ENCODE data around the gene SPN. TPM values are rescaled to one million over a fixed set of nuclear protein-coding genes. Genes with fewer than 3 reads are reported as not detected.
A peak's percentile ranks its signal among the peaks of the same experiment; 100 is the strongest.

Gene SPN
- total RNA-seq, 2 experiments from 2014 or later = 45.7 to 48.3 TPM

DNA sequence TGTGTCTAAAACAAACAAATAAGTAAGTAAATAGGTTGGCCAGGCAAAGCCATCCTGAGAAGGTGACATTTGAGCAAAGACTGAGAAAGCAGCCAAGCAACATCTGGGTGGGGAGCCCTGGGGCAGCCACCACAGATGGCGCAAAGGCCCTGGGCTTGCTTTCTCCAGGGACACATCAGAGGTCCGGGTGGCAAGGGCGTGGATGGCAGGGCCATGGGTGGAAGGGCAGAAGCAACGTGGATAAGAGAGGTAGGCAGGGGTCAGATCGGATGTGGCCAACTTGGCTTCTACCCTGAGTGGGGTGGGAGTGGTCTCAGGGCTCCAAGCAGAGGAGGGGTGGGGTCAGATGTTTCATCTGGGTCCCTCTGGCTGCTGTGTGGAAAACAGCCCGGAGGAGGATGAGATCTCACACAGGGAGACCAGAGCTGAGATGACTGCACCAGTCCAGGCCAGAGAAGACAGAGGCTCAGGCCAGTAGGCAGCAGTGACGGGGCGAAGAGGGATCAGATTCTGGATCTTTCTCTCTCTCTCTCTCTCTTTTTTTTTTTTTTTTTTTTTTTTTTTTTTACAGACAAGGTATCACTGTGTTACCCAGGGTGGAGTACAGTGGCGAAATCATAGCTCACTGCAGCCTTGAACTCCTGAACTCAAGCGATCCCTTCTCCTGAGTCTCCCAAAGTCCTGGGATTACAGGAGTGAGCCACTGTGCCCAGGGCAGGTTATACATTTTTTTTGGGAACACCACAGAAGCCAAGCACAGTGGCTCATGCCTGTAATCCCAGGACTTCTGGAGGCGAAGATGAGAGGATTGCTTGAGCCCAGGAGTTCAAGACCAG is 6.1 kb upstream of the SPN start:
- CTCF ChIA-PET = interaction anchor here (1.0 to 1.7 kb wide), 2 partner anchors 10 to 349 kb away, joined by 3 to 4 read pairs; no protein-coding TSS in a partner anchor
- Mint-ChIP-seq H3K9me3 (no peaks in the 10 kb centered on the region), H3K27ac (peak overlapping the region; percentile 71), H3K4me3 (peak overlapping the region; percentile 4), H3K4me1 (ENCODE audit: low read depth) (peaks cover 17% of the 10 kb centered on the region), H3K36me3 (ENCODE audit: low read depth) (no peaks in the 10 kb centered on the region), H3K27me3 (no peaks in the 10 kb centered on the region)
- intact Hi-C loops (cut with DNase I, micrococcal nuclease) = no loop called here
- ATAC-seq (ENCODE audit: poor library complexity) (no peak), DNase-seq (no peak)
- peaks cover 30% of the 10 kb centered on the region for H3K4me1 ChIP-seq (ENCODE audit: insufficient read depth, low read length)
- POLR2A ChIA-PET = interaction anchor here (0.6 to 1.7 kb wide), 2 partner anchors 10 to 13 kb away, joined by 3 to 5 read pairs; no protein-coding TSS in a partner anchor
- H3K36me3 ChIP-seq (ENCODE audit: insufficient read depth, low read length) = no peaks in the 10 kb centered on the region
- H3K4me3 ChIP-seq (ENCODE audit: low read length) = no peak overlapping the region
- H3K9me3 ChIP-seq (ENCODE audit: control insufficient read depth in 1 of 2, insufficient read depth in 1 of 2, low read length in 2 of 2) = no peaks in the 10 kb centered on the region
- no peaks in the 10 kb centered on the region for H3K27me3 ChIP-seq (ENCODE audit: control insufficient read depth in 1 of 2, insufficient read depth in 2 of 2, low read length in 2 of 2)
- TF ChIP-seq CTCF (IDR thresholded peaks at IDR 0.05) = no peak
- no peak overlapping the region for H3K27ac ChIP-seq (ENCODE audit: low read depth in 1 of 2, low read length in 2 of 2)

- no peak overlapping the region for H3K4me3 Mint-ChIP-seq
- CTCF ChIA-PET = no interaction called here
- POLR2A ChIA-PET = no interaction called here
- intact Hi-C loops (cut with DNase I, micrococcal nuclease) = no loop called here
- H3K9me3 Mint-ChIP-seq = no peaks in the 10 kb centered on the region
- no peak overlapping the region for H3K4me3 ChIP-seq (ENCODE audit: low read length)
- no peaks in the 10 kb centered on the region for H3K27me3 Mint-ChIP-seq
- no peaks in the 10 kb centered on the region for H3K9me3 ChIP-seq (ENCODE audit: control insufficient read depth in 1 of 2, insufficient read depth in 1 of 2, low read length in 2 of 2)
- H3K27ac Mint-ChIP-seq = peak overlapping the region; percentile 58
- no peaks in the 10 kb centered on the region for H3K27me3 ChIP-seq (ENCODE audit: control insufficient read depth in 1 of 2, insufficient read depth in 2 of 2, low read length in 2 of 2)
- no peak for TF ChIP-seq CTCF (IDR thresholded peaks at IDR 0.05)
- peaks cover 48% of the 10 kb centered on the region for H3K4me1 ChIP-seq (ENCODE audit: insufficient read depth, low read length)
- ATAC-seq (ENCODE audit: poor library complexity) = no peak
- DNase-seq = no peak
- peaks cover 14% of the 10 kb centered on the region for H3K36me3 Mint-ChIP-seq (ENCODE audit: low read depth)
- H3K27ac ChIP-seq (ENCODE audit: low read depth in 1 of 2, low read length in 2 of 2) = peak overlapping the region in 1 of 2 donors; percentile 14
- H3K36me3 ChIP-seq (ENCODE audit: insufficient read depth, low read length) = no peaks in the 10 kb centered on the region
- H3K4me1 Mint-ChIP-seq (ENCODE audit: low read depth) = peaks cover 27% of the 10 kb centered on the region
These were observed 4.3 kb upstream of the SPN start for GRCh38 chr16:29658705-29659104.

- POLR2A ChIA-PET = interaction anchor here (1.0 to 2.1 kb wide), 6 partner anchors 14 to 145 kb away, joined by 4 to 6 read pairs (median 5); partner anchors contain the start of genes C16orf54 and QPRT
- Mint-ChIP-seq H3K4me3 (peak overlapping the region; percentile 98), H3K36me3 (ENCODE audit: low read depth) (peaks cover 48% of the 10 kb centered on the region), H3K9me3 (no peaks in the 10 kb centered on the region), H3K27me3 (no peaks in the 10 kb centered on the region), H3K4me1 (ENCODE audit: low read depth) (peaks cover 58% of the 10 kb centered on the region), H3K27ac (peak overlapping the region; percentile 95)
- Histone ChIP-seq H3K27me3 (ENCODE audit: control insufficient read depth in 1 of 2, insufficient read depth in 2 of 2, low read length in 2 of 2) (no peaks in the 10 kb centered on the region), H3K9me3 (ENCODE audit: control insufficient read depth in 1 of 2, insufficient read depth in 1 of 2, low read length in 2 of 2) (no peaks in the 10 kb centered on the region), H3K4me3 (ENCODE audit: low read length) (peak overlapping the region; percentile 98), H3K27ac (ENCODE audit: low read depth in 1 of 2, low read length in 2 of 2) (peak overlapping the region; percentile 80 to 82), H3K4me1 (ENCODE audit: insufficient read depth, low read length) (peaks cover 73% of the 10 kb centered on the region), H3K36me3 (ENCODE audit: insufficient read depth, low read length) (peaks cover 17% of the 10 kb centered on the region)
- intact Hi-C loops (cut with DNase I, micrococcal nuclease) = loop anchor here (2.0 to 10.0 kb wide), 3 partner anchors 17 to 47 kb away; partner anchors contain the start of gene QPRT (in 1 of the 2)
- CTCF ChIA-PET = interaction anchor here (0.9 kb wide), 1 partner anchor 146 kb away, joined by 3 read pairs; no protein-coding TSS in a partner anchor
- ATAC-seq (ENCODE audit: poor library complexity) (peak; percentile 6), DNase-seq (peak in 1 of 14 experiments; percentile 14)
- TF ChIP-seq CTCF (IDR thresholded peaks at IDR 0.05) = no peak
These were observed 883 bp upstream of the SPN start for GRCh38 chr16:29662000-29662728.
